Activated T-helper 9 cell treated with anti-CD3 and anti-CD28 coated beads, Interleukin-2, amount 50 U/mL, for 16 hours (primary cell): Measurements from ENCODE around the gene RIOX2.
"Not testable (repeated sequence)": the region's sequence is repeated elsewhere in the genome, so short reads cannot be mapped to it uniquely, and the experiment has no call there.

Experiments used
- DNase-seq: peaks from one replicate; pipeline ENCODE4 v3.0.0-alpha.2; 2020; ENCODE audit warnings: low read depth

Gene RIOX2

DNA sequence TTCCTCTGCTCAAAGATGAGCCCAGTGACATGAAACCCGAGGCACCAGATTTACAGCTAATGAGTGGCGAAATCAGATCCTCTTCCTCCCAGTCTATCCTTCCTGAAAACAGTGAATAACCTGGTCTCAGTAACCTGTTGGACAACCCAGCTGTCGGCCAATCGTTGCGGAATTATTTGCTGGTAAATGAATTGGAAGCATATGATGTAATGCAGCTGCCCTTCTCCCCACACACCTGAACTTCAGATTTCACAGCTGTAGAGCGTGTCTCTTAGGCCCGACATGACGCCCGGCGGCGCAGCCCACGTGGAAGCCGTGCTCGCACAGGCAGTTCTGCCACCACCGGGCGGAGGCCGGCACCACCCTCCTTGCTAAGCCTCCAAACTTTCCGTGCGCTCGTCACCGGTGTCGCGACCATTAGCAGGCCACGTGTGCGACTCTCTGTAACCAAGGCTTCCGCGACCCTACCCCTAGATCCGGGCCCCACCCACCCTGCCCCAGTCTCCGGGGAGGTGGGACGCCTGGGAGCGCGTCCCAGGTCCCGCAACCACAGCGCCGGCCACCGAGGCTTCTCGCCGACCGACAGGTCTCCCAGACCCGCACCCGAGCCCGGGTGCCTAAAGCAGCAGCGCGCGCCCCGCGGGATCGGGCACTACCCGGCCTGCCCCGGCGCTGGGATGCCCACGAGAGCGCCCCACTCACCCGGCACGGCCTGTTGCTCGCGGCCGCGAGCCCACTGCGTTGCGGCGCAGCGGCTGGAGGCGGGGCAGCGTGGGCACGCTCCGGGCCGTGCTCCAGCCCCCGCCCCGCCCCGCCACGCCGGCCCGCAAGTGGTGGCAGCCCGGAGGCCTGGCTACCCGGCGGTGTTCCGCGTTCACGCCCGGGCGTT lies at the start of gene RIOX2:
TSS of gene RIOX2 (minus strand) at position 753 of the 889 bp plus-strand sequence. CDS start 4,838 bp downstream, outside the sequence.
- DNase-seq: peak; percentile 74

DNA sequence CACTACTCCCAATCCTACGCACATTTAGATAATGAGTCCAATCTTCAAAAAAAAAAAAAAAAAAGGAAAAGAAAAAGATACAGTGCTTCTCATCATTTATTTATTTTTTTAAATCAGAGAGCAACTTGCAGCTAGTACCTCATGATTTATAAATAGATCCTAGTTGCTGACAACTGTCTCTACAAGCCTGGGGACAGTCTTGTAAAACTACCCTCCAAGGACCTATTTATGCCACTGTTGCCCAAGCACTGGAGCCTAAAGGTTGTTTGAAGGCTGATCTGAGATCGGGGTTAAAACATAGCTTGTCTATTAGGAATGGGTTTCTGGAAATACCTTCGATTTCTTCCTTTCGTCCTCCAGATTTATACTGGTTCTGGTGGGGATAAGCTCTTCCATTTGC lies 48.2 kb upstream of the RIOX2 start:
- DNase-seq: no peak

DNA sequence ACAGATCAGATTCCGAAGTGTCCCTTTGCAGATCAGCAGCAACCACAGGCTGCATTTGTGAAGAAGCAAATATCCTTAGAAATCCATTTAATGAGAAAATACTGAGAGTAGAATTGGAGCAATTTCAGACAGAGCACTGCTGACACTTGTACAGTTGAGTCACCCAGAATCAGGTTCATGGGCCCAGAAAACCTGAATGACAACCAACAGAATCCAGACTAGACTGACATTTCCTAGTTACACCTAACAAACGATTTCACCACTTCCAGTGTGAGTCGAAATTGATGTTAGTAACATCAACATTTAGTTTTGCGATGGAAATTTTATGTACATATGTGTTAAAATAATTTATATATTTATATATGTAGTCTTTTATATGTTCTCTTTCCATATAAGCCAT lies 46.1 kb upstream of the RIOX2 start:
- no peak for DNase-seq

DNA sequence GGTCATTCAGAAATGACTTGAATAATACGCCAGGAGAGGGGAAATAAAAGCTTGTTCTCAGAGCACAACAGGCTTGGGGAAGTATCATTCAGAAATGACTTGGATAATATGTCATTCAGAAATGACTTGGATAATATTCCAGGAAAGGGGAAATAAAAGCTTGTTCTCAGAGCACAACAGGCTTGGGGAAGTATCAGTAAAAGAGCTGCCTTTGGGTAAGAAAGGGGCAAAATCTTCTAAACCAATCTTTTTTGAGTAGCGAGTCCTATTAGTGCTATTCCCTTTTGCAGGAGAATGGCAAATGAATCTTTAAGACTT lies 42.0 kb upstream of the RIOX2 start:
- no peak for DNase-seq

DNA sequence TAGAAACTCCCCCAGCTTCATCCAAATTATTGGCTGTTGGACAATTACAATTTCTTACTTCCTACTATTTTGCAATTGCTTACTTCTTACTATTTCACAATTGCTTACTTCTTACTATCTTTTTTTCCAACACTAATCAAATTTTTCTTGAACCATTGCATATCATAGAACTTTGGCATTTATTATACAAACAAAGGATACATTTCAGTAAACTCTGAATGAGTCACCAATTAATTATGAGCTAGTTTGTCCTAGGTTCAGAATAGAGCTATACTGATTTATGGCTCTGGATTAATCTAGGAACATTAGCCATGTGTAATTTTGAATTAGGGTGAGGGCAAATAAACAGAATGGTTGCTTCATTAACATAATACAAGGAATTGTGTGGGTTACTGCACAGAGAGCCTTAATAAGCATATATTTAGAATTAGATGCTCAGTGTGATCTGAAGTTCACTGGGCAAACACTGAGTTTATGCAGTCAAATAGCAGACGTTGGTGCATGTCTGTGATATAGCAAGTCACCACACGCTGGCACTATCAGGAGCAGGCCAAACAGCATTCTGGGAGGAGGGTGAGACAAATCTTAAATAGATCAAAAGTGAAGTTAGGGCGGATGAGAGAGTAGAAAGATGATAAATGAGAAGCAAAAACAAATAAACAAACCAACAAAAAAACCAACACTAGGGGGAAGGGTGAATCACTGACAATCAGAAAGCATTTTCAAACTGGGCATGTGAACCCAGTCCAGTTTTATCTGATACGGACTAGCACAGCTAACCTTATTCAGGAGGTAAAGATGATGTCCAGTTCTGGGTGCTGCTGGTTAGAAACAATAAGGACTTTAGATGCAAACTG lies 41.4 kb upstream of the RIOX2 start:
- DNase-seq: no peak

DNA sequence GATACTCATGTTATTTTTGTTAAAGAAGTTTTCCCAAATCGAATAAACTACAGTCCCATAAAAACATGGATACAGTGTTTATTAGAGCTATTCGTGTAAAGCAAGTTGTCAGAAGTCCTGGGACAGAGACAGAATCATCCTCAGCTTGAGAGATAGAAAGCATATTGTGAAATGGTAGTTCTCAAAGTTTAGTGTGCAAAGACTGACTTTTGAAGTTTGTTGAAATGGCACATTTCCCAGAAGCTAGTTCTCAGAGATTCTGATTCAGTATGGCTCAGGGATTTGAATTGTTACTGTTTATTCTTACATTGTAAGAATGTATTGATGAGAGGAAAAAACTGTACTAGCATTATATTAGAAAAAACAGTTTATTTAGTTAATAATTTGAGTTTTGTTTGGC lies 40.7 kb upstream of the RIOX2 start:
- DNase-seq: no peak

DNA sequence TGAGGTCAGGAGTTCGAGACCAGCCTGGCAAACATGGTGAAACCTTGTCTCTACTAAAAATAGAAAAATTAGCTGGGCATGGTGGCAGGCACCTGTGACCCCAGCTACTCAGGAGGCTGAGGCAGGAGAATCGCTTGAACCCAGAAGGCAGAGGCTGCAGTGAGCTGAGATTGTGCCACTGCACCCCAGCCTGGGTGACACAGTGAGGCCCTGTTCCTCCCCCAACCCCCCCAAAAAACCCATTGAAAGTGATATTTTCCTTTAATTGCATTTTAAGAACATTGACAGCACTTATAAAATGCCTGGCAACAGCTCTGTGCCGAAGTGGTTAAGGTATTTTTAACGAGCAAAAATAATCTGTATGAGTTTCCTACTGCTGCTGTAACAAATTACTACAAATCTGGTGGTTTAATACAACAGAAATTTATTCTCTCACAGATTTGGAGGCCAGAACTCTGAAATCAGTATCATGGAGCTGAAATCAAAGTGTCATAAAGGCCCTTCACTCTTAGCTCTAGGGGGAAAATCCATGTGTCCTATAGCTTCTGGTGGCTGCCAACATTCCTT lies 38.7 kb upstream of the RIOX2 start:
- DNase-seq: not testable (repeated sequence)

DNA sequence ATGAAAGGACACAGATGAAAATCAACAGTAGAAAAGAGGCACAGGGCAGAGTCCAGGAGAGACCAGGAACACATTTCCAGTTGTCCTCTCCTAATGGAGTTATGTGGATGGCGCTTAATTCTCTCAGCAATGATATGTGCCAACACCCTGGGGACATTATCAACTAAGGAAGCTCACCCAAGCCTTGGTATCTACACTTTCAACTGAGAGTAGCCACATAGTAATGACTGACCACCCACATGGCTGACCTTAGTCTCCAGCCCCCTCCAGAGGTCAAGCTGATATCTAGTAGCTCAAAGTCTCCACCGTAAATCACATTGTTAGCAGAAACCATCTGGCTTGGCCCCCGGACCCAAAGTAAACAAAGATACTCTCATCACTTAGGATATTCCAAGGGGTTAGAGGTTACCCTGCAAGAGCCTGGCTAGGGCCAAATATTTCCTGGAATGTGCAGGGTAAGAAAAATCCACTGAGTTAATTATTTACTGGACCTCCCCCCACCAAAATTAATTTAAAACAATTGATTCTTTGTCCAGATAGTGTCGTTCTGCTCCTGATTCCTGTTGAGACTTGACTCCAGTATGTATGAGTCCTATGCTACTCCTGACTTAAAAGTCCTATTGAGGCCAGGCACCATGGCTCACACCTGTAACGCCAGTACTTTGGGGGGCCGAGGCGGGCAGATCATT lies 38.1 kb upstream of the RIOX2 start:
- no peak for DNase-seq

DNA sequence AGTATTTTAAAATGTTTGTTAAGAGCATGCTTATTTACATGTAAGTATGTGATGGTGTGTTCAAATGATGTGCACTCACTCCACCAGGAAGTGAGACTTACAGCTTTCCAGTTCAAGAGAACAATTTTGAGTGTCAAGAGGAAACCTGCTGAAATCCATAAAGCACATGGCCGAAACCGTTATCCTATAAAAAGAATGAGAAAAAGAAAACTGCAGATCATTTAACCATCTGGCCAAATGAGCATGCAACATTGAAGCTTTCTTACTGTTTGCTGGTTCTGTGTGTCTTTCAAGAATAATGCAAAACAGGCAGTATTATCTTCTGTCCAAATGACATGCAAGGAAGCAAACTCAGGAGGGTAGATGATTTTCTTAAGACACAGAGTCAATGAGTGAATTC lies 36.6 kb upstream of the RIOX2 start:
- DNase-seq: no peak

DNA sequence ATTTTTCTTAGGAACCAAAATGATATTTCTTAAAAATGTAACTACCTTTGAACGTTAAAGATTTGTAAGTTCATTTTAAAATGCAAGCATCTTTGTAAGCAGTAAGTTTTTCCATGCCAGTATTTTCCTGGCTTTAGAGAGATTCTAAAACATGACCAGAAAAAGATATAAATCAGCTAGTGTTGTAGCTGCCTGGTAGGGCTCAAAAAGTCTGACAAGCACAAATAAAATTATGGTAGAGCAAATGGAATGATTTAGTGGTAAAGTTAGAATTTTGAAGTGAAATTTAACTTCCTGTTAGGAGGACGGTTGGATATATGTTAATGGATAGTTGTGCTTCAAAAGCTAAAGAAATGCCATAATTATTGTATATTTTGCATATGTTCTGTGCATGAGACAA lies 33.2 kb upstream of the RIOX2 start:
- DNase-seq: no peak

DNA sequence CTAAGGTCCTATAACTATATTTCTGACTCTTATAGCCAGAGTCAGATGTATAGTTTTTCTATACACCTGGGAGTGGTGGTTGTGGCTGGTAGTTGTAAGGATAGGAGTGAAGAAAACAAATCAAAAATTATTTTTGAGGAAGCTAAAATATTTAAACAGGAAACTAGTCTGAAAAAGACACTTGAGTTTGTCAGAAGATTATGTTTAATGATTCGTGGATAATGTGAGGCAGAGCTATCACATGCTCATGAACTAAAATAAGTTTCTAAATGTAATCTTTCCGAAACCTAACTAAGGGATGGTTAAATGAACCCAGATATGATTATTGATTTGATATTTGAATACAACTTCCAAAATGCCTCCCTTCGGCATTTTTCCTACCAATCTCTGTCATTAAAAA lies 32.5 kb upstream of the RIOX2 start:
- DNase-seq: no peak

DNA sequence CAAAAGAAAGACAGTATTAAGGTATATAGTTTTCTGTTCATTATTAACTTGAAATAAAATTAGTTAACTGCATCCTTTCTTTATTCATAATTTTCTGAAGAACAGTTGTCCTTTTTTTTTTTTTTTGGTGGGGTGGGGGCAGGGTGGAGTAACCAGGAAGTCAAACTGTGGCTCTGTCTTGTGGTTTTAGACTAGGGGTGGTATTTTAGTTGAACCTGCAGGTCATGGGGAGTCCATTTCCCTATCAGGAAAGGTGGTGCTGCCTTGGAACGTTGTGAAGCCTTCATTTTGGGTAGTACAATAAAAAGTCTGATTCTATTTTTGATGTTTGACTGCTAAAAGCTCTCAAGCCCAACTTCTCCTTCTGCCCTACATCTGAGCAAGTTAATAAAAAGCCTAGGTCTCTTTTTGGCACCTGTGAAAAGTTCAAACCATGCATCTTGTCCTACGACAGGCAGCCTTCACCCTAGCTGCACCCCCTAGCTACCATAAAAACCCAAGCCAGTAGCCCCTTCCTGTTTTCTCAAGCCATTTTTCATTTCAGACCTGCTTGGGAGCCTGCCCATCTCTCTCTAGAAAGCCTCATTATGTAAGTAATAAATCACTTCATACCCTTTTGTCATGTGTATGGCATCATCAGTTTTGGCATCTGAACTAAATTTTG lies 31.2 kb upstream of the RIOX2 start:
- no peak for DNase-seq

DNA sequence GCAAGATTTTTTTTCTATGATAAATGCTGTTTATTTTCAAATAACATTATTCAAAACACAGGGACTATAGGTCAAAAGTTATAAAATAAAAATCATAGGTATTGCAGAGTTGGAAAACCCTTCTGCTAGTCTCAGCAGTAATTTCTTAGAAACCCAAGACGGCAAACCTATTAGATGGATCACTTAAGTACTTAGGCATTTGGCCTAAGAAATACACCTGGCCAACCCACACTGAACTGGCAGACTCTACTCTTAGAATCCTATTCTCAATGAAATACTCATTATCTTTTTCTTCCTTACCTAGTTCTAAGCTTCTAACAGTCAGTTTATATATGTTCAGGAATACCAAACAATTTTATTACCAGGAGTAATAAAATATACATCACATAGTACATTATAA lies 30.5 kb upstream of the RIOX2 start:
- DNase-seq: no peak

DNA sequence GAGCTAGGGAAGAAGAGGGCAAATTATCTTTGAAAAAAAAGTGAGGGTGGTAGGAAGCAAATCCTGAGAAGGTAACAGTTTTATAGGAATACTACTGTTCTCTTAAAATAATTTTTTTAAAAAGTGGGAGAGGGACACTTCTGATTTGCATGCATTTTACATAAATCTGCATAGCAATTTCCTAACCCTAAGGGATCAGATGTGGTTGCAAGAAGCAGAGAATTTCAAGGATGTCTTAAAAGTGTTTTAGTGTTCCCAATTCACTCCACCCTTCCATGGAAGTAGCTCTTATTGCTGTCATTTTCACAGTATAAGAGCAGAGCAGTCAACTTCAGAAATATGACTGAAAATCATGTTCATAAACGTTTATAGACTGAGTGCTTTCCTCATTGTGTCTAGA lies 27.8 kb upstream of the RIOX2 start:
- DNase-seq: no peak

DNA sequence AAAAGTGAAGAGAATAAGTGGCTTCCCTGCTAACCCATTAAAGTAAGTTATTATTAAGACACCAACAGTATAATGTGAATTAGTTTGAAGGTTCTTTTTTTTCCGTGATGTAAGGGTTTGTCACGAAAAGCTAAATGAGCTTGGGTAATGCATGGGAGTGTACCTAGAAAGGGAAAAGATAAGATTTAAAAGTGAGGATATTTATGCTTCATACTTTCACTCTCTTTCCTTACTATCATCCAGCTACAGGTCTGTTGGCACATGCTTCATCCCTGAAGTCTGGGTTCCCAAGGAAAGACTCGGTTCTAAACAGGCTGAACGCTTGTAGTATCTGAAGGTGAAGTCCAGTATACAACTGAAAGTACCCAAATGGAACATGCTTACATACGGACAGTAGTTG lies 26.9 kb upstream of the RIOX2 start:
- DNase-seq: no peak

DNA sequence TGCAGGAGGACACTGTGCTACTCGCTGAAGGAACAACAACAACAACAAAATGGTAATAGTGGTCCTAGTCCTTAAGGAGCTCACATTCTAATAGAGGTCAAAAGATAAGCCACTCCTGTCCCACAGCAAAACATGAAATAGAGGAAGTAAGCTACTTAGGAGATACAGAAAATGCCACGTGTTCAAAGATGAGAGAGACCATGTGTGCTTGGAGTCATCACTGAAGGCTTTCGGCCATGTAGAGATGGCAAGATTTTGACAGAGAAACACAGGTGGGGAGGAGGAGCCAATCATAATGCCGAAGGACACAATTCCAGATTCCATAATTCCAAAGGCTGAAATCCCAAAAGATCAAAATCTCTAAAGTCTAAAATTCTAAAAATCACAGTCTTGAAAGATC lies 24.8 kb upstream of the RIOX2 start:
- DNase-seq: no peak

DNA sequence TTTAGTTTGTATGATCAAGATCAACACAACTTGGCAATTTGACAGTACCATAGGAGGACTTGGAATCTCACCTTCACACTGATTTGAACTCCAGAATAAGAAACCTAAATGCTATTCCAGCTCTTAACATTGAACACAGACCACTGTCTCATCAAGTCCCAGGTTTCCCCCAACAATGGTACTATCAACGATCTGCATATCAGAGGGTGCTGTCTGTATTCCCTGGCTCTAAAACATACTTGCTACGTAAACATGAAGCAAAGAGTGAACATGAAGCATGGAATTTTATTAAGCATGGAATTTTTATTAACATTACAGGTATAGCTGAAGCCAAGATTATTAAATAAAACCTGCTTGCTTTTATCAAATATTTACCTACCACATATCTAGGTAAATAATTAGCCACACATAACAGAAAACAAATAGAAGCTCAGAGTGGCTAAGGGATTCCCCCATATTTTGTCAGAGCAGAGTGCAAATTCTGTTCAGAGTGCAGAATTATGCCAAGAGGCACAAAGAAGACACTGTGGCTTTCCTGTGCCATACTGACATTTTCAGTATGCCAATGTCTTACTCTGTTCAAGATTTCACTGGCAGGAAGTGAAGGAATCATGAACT lies 22.2 kb upstream of the RIOX2 start:
- DNase-seq: no peak

DNA sequence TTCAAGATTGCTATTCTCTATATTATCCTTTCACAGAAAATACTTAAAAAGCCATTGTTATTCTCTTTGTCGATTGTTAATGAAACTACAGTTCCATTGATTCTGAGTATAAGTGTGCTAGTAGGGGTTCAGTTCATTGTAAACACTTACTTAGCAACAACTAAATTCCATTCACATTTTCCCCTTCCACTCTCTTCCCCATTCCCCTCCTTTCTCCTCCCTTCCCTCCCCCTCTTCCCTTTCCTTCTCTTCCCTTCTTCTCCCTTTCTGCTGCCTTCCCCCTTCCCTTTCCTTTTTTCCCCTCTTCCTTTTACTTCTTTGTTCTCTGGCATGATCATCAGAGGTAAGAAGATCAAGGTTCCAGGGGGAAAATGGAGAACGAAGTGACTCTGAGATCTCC lies 21.3 kb upstream of the RIOX2 start:
- DNase-seq: no peak

DNA sequence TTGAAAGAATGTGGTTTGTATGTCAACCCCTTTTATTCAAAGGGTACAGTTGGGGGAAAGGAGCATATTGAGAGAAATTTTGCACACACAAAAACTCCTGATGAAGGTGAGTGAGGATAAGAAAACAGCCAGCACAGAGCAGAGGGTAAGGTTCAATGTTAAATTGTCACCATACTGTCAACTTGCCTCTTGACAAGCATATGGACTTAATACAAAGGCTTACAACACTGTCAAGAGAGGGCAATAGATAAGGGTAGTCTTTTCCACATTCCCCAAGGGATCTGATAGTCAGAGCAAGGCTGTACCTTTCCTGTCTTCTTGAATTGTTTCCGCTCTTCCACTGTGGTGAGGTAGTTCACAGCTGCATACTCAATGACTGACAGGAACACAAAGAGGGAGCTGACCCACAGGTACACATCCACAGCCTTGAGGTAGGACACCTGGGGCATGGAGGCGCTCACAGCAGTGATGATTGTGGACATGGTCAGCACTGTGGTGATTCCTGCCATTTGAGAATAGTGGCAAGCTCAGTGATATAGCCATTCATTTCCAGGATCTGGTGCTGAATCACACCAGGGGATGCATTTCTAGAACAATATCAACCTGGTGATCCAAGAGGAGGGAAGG lies 20.4 kb upstream of the RIOX2 start:
- no peak for DNase-seq

DNA sequence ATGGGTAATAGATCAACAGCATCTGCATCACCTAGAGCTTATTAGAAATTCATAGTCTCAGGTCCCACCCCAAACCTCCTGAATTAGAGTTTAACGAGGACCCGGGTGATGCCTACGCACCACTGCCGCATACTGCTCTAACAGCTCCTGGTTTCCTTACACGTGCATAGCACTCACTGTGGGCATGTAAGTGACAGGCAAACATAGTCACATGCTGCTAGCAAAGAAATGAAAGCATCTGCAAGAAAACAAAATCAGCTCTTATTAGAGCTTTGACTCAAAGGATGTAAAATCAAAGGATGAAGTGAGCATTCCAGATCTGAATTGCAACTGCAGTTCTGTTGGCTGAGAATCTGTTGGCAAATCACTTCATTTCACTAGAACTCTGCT lies 19.1 kb upstream of the RIOX2 start:
- DNase-seq: no peak
